22Rv1 (cell line): ENCODE data around the gene EXD3.

ENCODE experiments used
- ZFX ChIP-seq: fragments of 450-650 bp; IDR thresholded peaks from 2 replicates; pipeline ENCODE4 v1.6.1; 2017; ENCODE audit warnings: antibody characterized with exemption, borderline replicate concordance
- TF ChIP-seq, protein P1 (sequence below): fragments of 450-650 bp; IDR thresholded peaks from 2 replicates; pipeline ENCODE4 v1.5.1; 2017; ENCODE audit warnings: mild to moderate bottlenecking

DNA sequence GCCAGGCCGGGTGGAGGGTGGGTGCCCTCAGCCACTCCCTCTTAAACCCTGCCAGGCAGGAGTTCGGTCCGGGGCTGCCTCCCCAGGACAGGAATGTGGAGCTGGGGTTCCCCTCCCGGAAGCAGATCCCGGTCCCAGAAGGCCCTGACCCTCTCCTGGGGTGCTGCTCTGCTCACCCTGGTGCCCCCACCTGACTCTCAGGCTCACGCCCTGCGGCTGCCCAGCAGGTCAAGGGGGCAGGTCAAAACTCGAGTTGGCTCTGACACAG is 117.2 kb downstream of the EXD3 start:
- TF ChIP-seq, protein P1, sequence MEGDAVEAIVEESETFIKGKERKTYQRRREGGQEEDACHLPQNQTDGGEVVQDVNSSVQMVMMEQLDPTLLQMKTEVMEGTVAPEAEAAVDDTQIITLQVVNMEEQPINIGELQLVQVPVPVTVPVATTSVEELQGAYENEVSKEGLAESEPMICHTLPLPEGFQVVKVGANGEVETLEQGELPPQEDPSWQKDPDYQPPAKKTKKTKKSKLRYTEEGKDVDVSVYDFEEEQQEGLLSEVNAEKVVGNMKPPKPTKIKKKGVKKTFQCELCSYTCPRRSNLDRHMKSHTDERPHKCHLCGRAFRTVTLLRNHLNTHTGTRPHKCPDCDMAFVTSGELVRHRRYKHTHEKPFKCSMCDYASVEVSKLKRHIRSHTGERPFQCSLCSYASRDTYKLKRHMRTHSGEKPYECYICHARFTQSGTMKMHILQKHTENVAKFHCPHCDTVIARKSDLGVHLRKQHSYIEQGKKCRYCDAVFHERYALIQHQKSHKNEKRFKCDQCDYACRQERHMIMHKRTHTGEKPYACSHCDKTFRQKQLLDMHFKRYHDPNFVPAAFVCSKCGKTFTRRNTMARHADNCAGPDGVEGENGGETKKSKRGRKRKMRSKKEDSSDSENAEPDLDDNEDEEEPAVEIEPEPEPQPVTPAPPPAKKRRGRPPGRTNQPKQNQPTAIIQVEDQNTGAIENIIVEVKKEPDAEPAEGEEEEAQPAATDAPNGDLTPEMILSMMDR = no peak
- no peak for TF ChIP-seq ZFX
